ENCODE results near the gene KLK1. TPM values are rescaled to one million over a fixed set of nuclear protein-coding genes. Genes with fewer than 3 reads are reported as not detected.

Gene KLK1
- total RNA-seq, 2 donors from 2014 or later, result 104 to 130 TPM

- TF ChIP-seq CTCF (IDR thresholded peaks at IDR 0.05), result no peak
- Histone ChIP-seq H3K27me3 (no peaks in the 10 kb centered on the region), H3K4me3 (no peak overlapping the region), H3K4me1 (no peaks in the 10 kb centered on the region), H3K9ac (ENCODE audit: low read depth in 2 of 2, low read length in 2 of 2) (no peak overlapping the region), H3K36me3 (no peaks in the 10 kb centered on the region), H3K27ac (no peak overlapping the region), H3K9me3 (no peaks in the 10 kb centered on the region)
- no peak for DNase-seq
- intact Hi-C loops (cut with DNase I), result no loop called here
Measured at GRCh38 chr19:50842130-50842529, 18.5 kb upstream of the KLK1 start.

GRCh38 chr19:50839712-50840655, 16.4 kb upstream of the KLK1 start:
- no peak overlapping the region for H3K9ac ChIP-seq (ENCODE audit: low read depth in 2 of 2, low read length in 2 of 2)
- no peak for DNase-seq

GRCh38 chr19:50838239-50838638, 14.7 kb upstream of the KLK1 start:
- no peak for DNase-seq
- no peak overlapping the region for H3K27ac ChIP-seq
- no peaks in the 10 kb centered on the region for H3K27me3 ChIP-seq
- no peaks in the 10 kb centered on the region for H3K9me3 ChIP-seq
- H3K4me1 ChIP-seq, result no peaks in the 10 kb centered on the region
- no peaks in the 10 kb centered on the region for H3K36me3 ChIP-seq
- no peak for TF ChIP-seq CTCF (IDR thresholded peaks at IDR 0.05)
- intact Hi-C loops (cut with DNase I), result no loop called here
- no peak overlapping the region for H3K4me3 ChIP-seq
- H3K9ac ChIP-seq (ENCODE audit: low read depth in 2 of 2, low read length in 2 of 2), result no peak overlapping the region

More at GRCh38 chr19:50839712-50840655, 16.4 kb upstream of the KLK1 start:
- H3K27ac ChIP-seq, result no peak overlapping the region
- no peaks in the 10 kb centered on the region for H3K27me3 ChIP-seq
- no peaks in the 10 kb centered on the region for H3K9me3 ChIP-seq
- H3K36me3 ChIP-seq, result no peaks in the 10 kb centered on the region
- intact Hi-C loops (cut with DNase I), result no loop called here
- no peak for TF ChIP-seq CTCF (IDR thresholded peaks at IDR 0.05)
- no peak overlapping the region for H3K4me3 ChIP-seq
- no peaks in the 10 kb centered on the region for H3K4me1 ChIP-seq

- TF ChIP-seq CTCF (IDR thresholded peaks at IDR 0.05), result no peak
- intact Hi-C loops (cut with DNase I), result no loop called here
- H3K27ac ChIP-seq, result no peak overlapping the region
- no peak overlapping the region for H3K4me3 ChIP-seq
- H3K36me3 ChIP-seq, result no peaks in the 10 kb centered on the region
- no peaks in the 10 kb centered on the region for H3K4me1 ChIP-seq
- peak overlapping the region in 1 of 2 donors; percentile 69 for H3K9ac ChIP-seq (ENCODE audit: low read depth in 2 of 2, low read length in 2 of 2)
- H3K27me3 ChIP-seq, result no peaks in the 10 kb centered on the region
- peak; percentile 66 for DNase-seq
- no peaks in the 10 kb centered on the region for H3K9me3 ChIP-seq
Measured at GRCh38 chr19:50837300-50837699, 13.7 kb upstream of the KLK1 start.

- no peaks in the 10 kb centered on the region for H3K27me3 ChIP-seq
- H3K27ac ChIP-seq, result no peak overlapping the region
- H3K4me1 ChIP-seq, result no peaks in the 10 kb centered on the region
- no peaks in the 10 kb centered on the region for H3K36me3 ChIP-seq
- no peak overlapping the region for H3K4me3 ChIP-seq
- peak overlapping the region in 1 of 2 donors; percentile 69 for H3K9ac ChIP-seq (ENCODE audit: low read depth in 2 of 2, low read length in 2 of 2)
- intact Hi-C loops (cut with DNase I), result no loop called here
- no peaks in the 10 kb centered on the region for H3K9me3 ChIP-seq
- DNase-seq, result no peak
- no peak for TF ChIP-seq CTCF (IDR thresholded peaks at IDR 0.05)
Measured at GRCh38 chr19:50836543-50837195, 13.1 kb upstream of the KLK1 start.

Measured in colonic mucosa (tissue), 4 donors.